ENCODE results near the gene TBX4.
A peak's percentile ranks its signal among the peaks of the same experiment; 100 is the strongest.

TBX4 gene

DNA sequence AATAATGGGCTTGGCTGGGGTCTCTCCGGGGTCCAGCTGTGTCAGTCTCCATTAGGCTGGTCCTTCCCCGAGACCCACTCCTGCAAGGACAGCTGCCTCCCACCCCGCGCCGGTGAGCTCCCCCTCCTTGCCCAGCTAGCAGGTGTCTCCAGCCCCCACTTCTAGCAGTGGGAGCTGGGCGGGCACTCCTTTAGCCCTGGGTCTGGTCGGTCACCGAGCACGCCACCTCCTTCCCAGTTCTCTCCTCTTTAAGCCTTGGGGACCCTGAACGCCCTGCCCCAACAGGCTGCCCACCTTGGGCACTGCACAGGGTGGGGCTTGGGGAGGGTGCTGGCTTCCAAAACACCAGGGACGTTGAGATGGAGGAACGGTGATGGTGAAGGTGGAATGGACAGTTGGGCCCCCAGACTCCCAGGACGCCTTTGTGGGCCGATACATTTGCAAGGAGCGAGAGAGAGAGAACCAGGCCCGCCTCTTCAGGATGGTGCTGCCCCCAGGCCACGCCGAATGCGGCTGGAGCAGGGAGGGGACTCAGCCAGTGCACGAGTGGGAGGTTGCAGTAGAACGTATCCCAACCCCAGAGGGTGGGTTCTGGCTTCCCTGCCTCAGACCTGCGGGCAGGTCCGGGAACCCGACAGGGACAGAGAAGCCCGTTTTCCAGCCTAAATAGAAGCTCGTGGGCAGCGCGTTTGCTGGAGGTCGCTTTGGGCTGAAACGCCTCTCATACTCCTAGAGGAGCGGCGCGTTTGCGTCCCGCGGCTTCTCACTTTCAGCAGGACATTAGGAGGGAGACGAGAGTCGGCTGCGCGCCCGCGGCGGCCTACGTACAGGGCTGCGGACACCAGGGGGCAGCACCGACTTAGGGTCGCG, 41.8 kb upstream of the TBX4 start:
- TF ChIP-seq, protein P1, sequence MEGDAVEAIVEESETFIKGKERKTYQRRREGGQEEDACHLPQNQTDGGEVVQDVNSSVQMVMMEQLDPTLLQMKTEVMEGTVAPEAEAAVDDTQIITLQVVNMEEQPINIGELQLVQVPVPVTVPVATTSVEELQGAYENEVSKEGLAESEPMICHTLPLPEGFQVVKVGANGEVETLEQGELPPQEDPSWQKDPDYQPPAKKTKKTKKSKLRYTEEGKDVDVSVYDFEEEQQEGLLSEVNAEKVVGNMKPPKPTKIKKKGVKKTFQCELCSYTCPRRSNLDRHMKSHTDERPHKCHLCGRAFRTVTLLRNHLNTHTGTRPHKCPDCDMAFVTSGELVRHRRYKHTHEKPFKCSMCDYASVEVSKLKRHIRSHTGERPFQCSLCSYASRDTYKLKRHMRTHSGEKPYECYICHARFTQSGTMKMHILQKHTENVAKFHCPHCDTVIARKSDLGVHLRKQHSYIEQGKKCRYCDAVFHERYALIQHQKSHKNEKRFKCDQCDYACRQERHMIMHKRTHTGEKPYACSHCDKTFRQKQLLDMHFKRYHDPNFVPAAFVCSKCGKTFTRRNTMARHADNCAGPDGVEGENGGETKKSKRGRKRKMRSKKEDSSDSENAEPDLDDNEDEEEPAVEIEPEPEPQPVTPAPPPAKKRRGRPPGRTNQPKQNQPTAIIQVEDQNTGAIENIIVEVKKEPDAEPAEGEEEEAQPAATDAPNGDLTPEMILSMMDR (IDR thresholded peaks at IDR 0.05; ENCODE audit: insufficient read depth, missing control alignments) = peak; percentile 66
- DNase-seq (ENCODE audit: insufficient read length, low spot score) = no peak
- FAIRE-seq = no peak

DNA sequence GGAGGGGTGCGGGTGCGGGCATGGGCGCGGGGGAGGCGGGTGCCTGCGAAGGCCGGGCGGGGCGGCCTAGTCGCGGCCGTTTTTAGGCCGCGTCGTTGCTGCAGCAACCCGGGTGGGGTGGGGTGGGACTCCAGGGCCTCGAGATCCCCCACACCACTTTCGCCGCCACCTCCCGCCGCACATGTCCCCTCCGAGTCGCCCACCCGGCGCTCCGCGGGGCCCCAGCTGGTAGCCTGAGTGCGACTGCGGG, 41.3 kb upstream of the TBX4 start:
- no peak for FAIRE-seq
- TF ChIP-seq, protein P1 (IDR thresholded peaks at IDR 0.05; ENCODE audit: insufficient read depth, missing control alignments) = no peak
- peak; percentile 77 for DNase-seq (ENCODE audit: insufficient read length, low spot score)

DNA sequence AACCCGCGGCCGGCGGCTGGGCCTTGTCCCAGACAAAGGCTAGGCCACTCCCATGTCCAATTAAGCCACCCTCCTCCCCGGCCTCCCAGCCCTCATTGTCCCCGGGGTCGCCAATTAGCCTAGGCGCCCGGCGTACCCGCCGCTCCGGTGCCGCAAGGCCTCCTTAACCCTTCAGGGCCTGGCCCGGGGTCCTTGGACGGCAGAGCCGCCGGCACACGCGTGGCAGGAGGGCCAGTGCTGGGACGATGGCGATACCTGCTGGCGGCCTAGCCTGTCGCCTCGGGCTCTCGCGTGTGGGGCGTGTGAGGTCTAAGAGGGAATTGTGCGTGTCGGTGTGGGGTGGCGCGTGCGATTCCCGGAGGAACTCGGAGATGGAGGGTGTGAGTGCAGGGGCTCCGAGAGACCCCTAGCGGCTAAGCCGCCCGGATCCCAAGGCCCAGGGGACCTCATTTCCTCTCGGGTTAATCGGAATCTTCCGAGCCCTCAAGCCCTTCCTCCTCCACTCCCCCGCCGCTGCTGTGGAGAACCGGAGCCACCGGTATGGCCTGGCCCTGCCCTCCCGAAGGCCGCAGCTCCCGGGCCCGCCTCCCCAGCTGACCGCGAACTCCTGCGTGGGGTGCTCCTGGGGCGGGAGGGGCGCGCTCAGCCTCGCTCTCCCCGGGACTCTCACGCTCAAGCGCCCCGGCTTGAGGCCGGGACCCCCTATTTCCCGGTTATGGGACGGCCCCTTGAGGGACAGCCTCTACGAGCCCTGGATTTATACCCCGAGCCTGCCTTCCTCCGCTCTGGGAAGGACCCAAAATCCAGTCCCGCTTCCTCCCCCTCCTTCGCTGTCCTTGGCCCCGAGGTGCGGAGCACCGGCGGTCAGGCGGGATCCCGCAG, 40.7 kb upstream of the TBX4 start:
- DNase-seq (ENCODE audit: insufficient read length, low spot score) = peak; percentile 38

DNA sequence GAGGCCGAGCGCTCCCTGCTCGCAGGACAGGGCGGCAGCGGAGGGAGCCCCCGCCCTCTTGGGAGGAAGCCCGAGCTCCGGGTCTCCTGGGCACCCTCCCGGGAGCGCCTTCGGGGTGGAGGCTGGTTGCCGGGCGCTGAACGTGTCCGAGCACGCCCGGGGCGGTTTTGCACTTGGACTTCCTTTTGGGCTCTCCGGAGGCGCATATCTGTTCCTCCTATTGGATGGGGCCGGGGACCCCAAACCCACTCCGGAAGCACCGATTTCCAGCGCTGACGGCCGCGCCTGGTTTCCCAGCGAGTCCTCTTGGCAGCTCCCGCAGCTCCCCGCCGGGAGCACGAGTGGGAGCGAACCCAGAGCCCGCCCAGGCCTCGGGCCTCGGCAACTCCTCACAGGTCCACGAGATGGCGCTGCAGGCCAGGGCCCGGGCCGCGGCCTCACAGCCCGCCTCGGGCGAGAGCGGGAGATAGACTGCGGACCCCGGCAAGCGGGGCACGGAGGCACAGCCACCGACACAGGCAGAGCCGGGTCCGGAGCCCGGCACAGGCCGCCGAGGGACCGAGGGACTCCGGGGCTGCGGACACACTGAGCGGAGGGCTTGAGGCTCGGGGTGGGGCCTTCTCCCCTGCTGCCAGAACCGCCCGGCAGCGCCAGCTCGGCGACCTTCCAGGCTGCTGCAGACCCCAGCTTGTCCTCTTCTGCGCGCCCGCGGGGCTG, 39.9 kb upstream of the TBX4 start:
- FAIRE-seq (no peak), DNase-seq (ENCODE audit: insufficient read length, low spot score) (peak; percentile 94)
- TF ChIP-seq, protein P1 (IDR thresholded peaks at IDR 0.05; ENCODE audit: insufficient read depth, missing control alignments) = peak; percentile 89

More for the DNA sequence above, 40.7 kb upstream of the TBX4 start:
- FAIRE-seq = no peak
- TF ChIP-seq, protein P1 (IDR thresholded peaks at IDR 0.05; ENCODE audit: insufficient read depth, missing control alignments) = no peak

DNA sequence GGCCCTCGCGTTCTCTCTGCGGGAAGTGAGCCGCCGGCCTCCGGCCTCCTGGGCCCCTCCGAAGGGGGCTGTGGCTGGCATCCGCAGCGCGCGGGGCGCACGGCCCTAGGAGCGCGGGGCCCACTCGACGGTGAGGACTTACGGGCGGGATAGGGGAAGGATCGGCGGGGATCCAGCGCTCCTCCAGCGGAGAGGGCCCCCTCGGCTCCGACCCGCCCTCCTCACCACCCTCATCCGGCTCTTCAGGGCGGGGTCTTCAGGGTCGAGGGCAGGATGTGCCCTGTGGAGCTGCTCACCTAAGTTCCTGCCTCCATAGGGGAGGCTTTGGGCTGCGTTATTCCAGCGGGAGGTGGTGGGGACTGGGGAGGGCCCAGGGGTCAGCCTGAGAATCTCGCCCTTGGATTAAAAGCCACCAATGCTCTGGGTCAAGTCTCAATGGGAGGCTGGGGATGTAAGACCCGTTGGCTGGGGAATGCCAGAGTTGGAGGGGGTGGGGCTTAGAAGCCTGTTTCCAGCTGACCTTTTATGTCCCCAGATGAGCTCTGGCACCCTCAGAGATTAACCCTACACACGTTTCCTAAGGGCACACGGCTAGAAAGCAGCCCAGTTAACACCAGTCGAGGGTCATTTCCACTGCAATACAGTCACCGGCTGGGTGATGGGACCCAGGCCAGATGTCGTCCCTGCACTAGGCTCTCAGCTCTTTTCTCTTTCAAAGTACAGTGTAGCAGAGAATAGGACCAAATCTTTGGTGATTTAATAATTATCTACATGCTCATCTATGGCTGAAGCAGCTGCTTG, 39.2 kb upstream of the TBX4 start:
- no peak for DNase-seq (ENCODE audit: insufficient read length, low spot score)
- TF ChIP-seq, protein P1 (IDR thresholded peaks at IDR 0.05; ENCODE audit: insufficient read depth, missing control alignments) = no peak
- no peak for FAIRE-seq

DNA sequence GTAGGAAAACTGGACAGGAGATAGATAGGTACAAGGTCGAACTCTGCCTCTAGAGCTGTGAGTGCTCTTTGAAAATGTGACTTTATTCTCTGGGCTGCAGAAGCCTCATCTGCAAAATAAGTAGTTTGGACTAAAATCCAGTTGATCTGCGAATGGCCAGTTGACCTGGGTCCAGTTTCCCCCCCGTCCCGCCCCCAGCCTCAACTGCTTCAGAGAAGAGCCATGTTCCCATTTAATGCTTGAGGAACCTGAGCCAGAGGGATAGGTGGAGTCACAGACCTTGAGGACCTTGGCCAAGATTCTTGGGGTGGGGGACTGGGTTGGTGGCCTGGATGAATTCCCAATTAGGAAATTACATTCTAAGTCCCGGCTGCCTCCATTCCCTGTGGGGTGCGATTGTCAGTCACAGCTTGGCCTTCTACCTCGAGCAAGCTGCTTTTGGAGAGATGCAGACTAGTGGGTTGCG, 38.5 kb upstream of the TBX4 start:
- no peak for DNase-seq (ENCODE audit: insufficient read length, low spot score)
- TF ChIP-seq, protein P1 (IDR thresholded peaks at IDR 0.05; ENCODE audit: insufficient read depth, missing control alignments) = no peak
- FAIRE-seq = no peak

Measured in D721Med (cell line).